Activated CD8-positive, alpha-beta memory T cell treated with anti-CD3 and anti-CD28 coated beads for 24 hours (primary cell): ENCODE data around the gene BRAP.
"Not testable (repeated sequence)": the region's sequence is repeated elsewhere in the genome, so short reads cannot be mapped to it uniquely, and the experiment has no call there.

Experiments used
- DNase-seq: peaks from one replicate; pipeline ENCODE4 v3.0.0-alpha.2; 2020

Gene BRAP

GRCh38 chr12:111685811-111686573 is at the start of gene BRAP, which contains the start of gene ACAD10:
TSS of gene BRAP (minus strand) at chr12:111685956. CDS start at chr12:111685792, 164 bp downstream.
TSS of gene ACAD10 (plus strand) at chr12:111686053. CDS start at chr12:111692710, 6,657 bp downstream.
- DNase-seq, result peak; percentile 97

GRCh38 chr12:111733340-111733915 is 47.7 kb upstream of the BRAP start:
- no peak for DNase-seq

GRCh38 chr12:111732786-111733185 is 47.0 kb upstream of the BRAP start:
- DNase-seq, result no peak

GRCh38 chr12:111730420-111730819 is 44.7 kb upstream of the BRAP start:
- DNase-seq, result no peak

GRCh38 chr12:111728795-111729194 is 43.0 kb upstream of the BRAP start:
- no peak for DNase-seq

GRCh38 chr12:111723646-111724360 is 38.0 kb upstream of the BRAP start:
- DNase-seq, result not testable (repeated sequence)

- no peak for DNase-seq
Observed at GRCh38 chr12:111720457-111720856, 34.7 kb upstream of the BRAP start.

- not testable (repeated sequence) for DNase-seq
Observed at GRCh38 chr12:111719316-111719715, 33.6 kb upstream of the BRAP start.

GRCh38 chr12:111715279-111715678 is 29.5 kb upstream of the BRAP start:
- DNase-seq, result no peak

GRCh38 chr12:111706145-111706544 is 20.4 kb upstream of the BRAP start:
- DNase-seq, result no peak

GRCh38 chr12:111705672-111706071 is 19.9 kb upstream of the BRAP start:
- no peak for DNase-seq

GRCh38 chr12:111699962-111700361 is 14.2 kb upstream of the BRAP start:
- DNase-seq, result no peak

GRCh38 chr12:111693818-111694217 is 8.1 kb upstream of the BRAP start:
- DNase-seq, result no peak

- DNase-seq, result no peak
Observed at GRCh38 chr12:111692575-111693210, 6.9 kb upstream of the BRAP start.

- no peak for DNase-seq
Observed at GRCh38 chr12:111691262-111691661, 5.5 kb upstream of the BRAP start.

- DNase-seq, result no peak
Observed at GRCh38 chr12:111687952-111688351, 2.2 kb upstream of the BRAP start.

- DNase-seq, result no peak
Observed at GRCh38 chr12:111687255-111687654, 1.5 kb upstream of the BRAP start.

GRCh38 chr12:111686574-111687105 is 884 bp upstream of the BRAP start:
- DNase-seq, result no peak

- no peak for DNase-seq
Observed at GRCh38 chr12:111685322-111685810, 390 bp downstream of the BRAP start.

- not testable (repeated sequence) for DNase-seq
Observed at GRCh38 chr12:111684485-111685198, 1.1 kb downstream of the BRAP start.

- DNase-seq, result no peak
Observed at GRCh38 chr12:111677186-111677585, 8.6 kb downstream of the BRAP start.

GRCh38 chr12:111673503-111673902 is 12.3 kb downstream of the BRAP start:
- no peak for DNase-seq
